HEK293 (cell line): Measurements from ENCODE around the gene CREBL2.
A peak's percentile ranks its signal among the peaks of the same experiment; 100 is the strongest.

ENCODE experiments used
- CTCF ChIA-PET: fragments of 350-600 bp; formaldehyde crosslinking; extraction: SDS; loops from one replicate; lab custom pipeline; 2021; ENCODE audit warnings: antibody characterized with exemption; lab: Yijun Ruan, JAX
- POLR2A ChIA-PET: fragments of 300-600 bp; formaldehyde crosslinking; extraction: SDS; loops from one replicate; lab custom pipeline; 2020; ENCODE audit warnings: antibody characterized with exemption, inconsistent platforms; lab: Yijun Ruan, JAX
- H3K27ac ChIP-seq: fragments of 200-500 bp; sonication (Bioruptor generic); 2 replicates; pipeline ENCODE4 v1.5.1; 2014; ENCODE audit warnings: low read depth, low read length, control low read depth, inconsistent platforms; ENCODE audit errors: extremely low read depth
- H3K36me3 ChIP-seq, 2 experiments: fragments of 200-500 bp in 1 of 2; sonication (Bioruptor generic) in 1 of 2; 1 replicate in 1 of 2; 2 replicates in 1 of 2; pipeline ENCODE4 v1.5.1; 2014 to 2017; ENCODE audit warnings: inconsistent platforms in 2 of 2, low read length in 2 of 2; ENCODE audit not compliant: control insufficient read depth in 2 of 2, insufficient read depth in 1 of 2
- H3K4me1 ChIP-seq: fragments of 200-500 bp; sonication (Bioruptor generic); 2 replicates; pipeline ENCODE4 v1.5.1; 2014; ENCODE audit warnings: mild to moderate bottlenecking, low read length, inconsistent platforms; ENCODE audit not compliant: control insufficient read depth, insufficient read depth
- H3K4me3 ChIP-seq: 2 replicates; pipeline ENCODE4 v1.5.1; 2011; ENCODE audit warnings: low read depth, mild to moderate bottlenecking, control low read depth, low read length, moderate library complexity
- H3K9me3 ChIP-seq: fragments of 200-500 bp; sonication (Bioruptor generic); 2 replicates; pipeline ENCODE4 v1.5.1; 2014; ENCODE audit warnings: low read depth, low read length, inconsistent platforms; ENCODE audit not compliant: control insufficient read depth, insufficient read depth
- GFI1B ChIP-seq: fragments of 450-650 bp; formaldehyde crosslinking; IDR thresholded peaks from 2 replicates; pipeline ENCODE4 v1.5.1; 2016; ENCODE audit warnings: missing biosample characterization, missing genetic modification characterization
- GLIS1 ChIP-seq: fragments of 450-650 bp; formaldehyde crosslinking; IDR thresholded peaks from 2 replicates; pipeline ENCODE4 v1.5.1; 2016; ENCODE audit warnings: missing biosample characterization, missing genetic modification characterization
- SETDB1 ChIP-seq: IDR thresholded peaks from one replicate; pipeline ENCODE4 v1.6.1; 2017; ENCODE audit warnings: mild to moderate bottlenecking, low read length, moderate library complexity, mixed read lengths; ENCODE audit not compliant: insufficient read length
- SP7 ChIP-seq: fragments of 450-650 bp; formaldehyde crosslinking; IDR thresholded peaks from 2 replicates; pipeline ENCODE4 v1.5.1; 2016; ENCODE audit warnings: missing biosample characterization, missing genetic modification characterization
- WT1 ChIP-seq: fragments of 450-650 bp; formaldehyde crosslinking; IDR thresholded peaks from 2 replicates; pipeline ENCODE4 v1.5.1; 2016; ENCODE audit warnings: missing biosample characterization, missing genetic modification characterization
- YY1 ChIP-seq: fragments of 450-650 bp; formaldehyde crosslinking; IDR thresholded peaks from 2 replicates; pipeline ENCODE4 v1.5.1; 2018; ENCODE audit warnings: missing biosample characterization, missing genetic modification characterization
- ZFP3 ChIP-seq: fragments of 450-650 bp; formaldehyde crosslinking; IDR thresholded peaks from 2 replicates; pipeline ENCODE4 v1.5.1; 2016; ENCODE audit warnings: low read depth, missing biosample characterization, missing genetic modification characterization
- ZNF133 ChIP-seq: fragments of 450-650 bp; formaldehyde crosslinking; IDR thresholded peaks from 2 replicates; pipeline ENCODE4 v1.5.1; 2016; ENCODE audit warnings: missing biosample characterization, missing genetic modification characterization
- ZNF146 ChIP-seq: fragments of 450-650 bp; formaldehyde crosslinking; IDR thresholded peaks from 2 replicates; pipeline ENCODE4 v1.5.1; 2016; ENCODE audit warnings: missing biosample characterization, missing genetic modification characterization
- ZNF24 ChIP-seq: fragments of 450-650 bp; formaldehyde crosslinking; IDR thresholded peaks from 2 replicates; pipeline ENCODE4 v1.5.1; 2016; ENCODE audit warnings: missing biosample characterization, missing genetic modification characterization
- ZNF529 ChIP-seq: fragments of 450-650 bp; formaldehyde crosslinking; IDR thresholded peaks from 2 replicates; pipeline ENCODE4 v1.5.1; 2017; ENCODE audit warnings: missing genetic modification characterization, missing biosample characterization; ENCODE audit not compliant: insufficient replicate concordance
- ZNF830 ChIP-seq: fragments of 450-650 bp; IDR thresholded peaks from 2 replicates; pipeline ENCODE4 v1.5.0; 2018; ENCODE audit warnings: missing biosample characterization, missing genetic modification characterization, low read depth, mild to moderate bottlenecking, moderate library complexity
- TF ChIP-seq, protein P1 (sequence below): fragments of 450-650 bp; formaldehyde crosslinking; IDR thresholded peaks from 2 replicates; pipeline ENCODE4 v1.5.1; 2016; ENCODE audit warnings: missing biosample characterization, missing genetic modification characterization
- TF ChIP-seq, protein P2 (sequence below): fragments of 450-650 bp; formaldehyde crosslinking; IDR thresholded peaks from 2 replicates; pipeline ENCODE4 v1.5.1; 2016; ENCODE audit warnings: missing biosample characterization, missing genetic modification characterization
- TF ChIP-seq, protein P3 (sequence below): fragments of 450-650 bp; formaldehyde crosslinking; IDR thresholded peaks from 2 replicates; pipeline ENCODE4 v1.5.1; 2016; ENCODE audit warnings: missing biosample characterization, missing genetic modification characterization
- TF ChIP-seq, protein P4 (sequence below): fragments of 450-650 bp; formaldehyde crosslinking; IDR thresholded peaks from 2 replicates; pipeline ENCODE4 v1.5.1; 2017; ENCODE audit warnings: missing biosample characterization, missing genetic modification characterization

CREBL2 gene

DNA sequence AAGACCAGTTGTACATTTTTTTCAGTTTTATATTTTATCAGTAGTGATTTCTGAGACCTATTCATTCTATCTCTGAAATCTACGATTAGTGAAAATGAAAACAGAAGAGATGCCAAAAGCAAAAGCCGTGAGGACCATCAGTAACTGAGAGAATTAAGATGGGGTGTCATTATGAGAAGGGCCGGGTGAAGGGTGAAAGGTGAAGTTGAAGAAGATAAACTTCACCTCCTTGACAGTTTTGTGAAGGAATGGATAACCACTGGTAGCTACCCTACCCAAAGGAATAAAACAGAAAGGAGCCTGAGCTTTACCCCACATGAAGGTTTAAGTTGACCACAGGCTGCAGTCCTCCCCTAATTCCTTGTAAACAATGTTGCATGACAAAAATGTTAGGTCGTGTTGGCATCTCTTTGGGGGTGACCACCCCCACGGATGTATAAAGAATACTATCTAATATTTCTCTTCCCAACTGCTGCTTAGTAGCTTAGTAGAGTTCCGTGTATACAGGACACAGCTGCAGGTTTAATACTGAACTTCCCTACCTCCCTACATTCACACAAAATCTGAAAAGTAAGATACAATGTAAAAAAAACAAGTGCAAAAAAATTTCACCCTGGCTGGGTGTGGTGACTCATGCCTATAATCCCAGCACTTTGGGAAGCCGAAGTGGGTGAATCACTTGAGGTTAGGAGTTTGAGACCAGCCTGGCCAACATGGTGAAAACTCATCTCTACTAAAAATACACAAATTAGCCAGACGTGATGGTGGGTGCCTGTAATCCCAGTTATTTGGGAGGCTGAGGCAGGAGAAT, 60.4 kb downstream of the CREBL2 start:
- CTCF ChIA-PET: interaction anchor here (0.7 kb wide), 1 partner anchor 80 kb away, joined by 4 read pairs; no protein-coding TSS in a partner anchor
- H3K27ac ChIP-seq: no peak overlapping the region
- POLR2A ChIA-PET: no interaction called here
- H3K36me3 ChIP-seq: no peaks in the 10 kb centered on the region
- TF ChIP-seq ZNF24 (0 out of 2 replicates have a peak, but pooled peaks have one; percentile 24), GLIS1 (peak; percentile 75), SP7 (tag by site-specific recombination) (peak; percentile 49; the same call in 1 of the 2 replicates), GFI1B (tag by site-specific recombination) (no peak)
- TF ChIP-seq, protein P1, sequence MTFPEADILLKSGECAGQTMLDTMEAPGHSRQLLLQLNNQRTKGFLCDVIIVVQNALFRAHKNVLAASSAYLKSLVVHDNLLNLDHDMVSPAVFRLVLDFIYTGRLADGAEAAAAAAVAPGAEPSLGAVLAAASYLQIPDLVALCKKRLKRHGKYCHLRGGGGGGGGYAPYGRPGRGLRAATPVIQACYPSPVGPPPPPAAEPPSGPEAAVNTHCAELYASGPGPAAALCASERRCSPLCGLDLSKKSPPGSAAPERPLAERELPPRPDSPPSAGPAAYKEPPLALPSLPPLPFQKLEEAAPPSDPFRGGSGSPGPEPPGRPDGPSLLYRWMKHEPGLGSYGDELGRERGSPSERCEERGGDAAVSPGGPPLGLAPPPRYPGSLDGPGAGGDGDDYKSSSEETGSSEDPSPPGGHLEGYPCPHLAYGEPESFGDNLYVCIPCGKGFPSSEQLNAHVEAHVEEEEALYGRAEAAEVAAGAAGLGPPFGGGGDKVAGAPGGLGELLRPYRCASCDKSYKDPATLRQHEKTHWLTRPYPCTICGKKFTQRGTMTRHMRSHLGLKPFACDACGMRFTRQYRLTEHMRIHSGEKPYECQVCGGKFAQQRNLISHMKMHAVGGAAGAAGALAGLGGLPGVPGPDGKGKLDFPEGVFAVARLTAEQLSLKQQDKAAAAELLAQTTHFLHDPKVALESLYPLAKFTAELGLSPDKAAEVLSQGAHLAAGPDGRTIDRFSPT: peak; percentile 42; the same call in 1 of the 2 replicates
- TF ChIP-seq, protein P2, sequence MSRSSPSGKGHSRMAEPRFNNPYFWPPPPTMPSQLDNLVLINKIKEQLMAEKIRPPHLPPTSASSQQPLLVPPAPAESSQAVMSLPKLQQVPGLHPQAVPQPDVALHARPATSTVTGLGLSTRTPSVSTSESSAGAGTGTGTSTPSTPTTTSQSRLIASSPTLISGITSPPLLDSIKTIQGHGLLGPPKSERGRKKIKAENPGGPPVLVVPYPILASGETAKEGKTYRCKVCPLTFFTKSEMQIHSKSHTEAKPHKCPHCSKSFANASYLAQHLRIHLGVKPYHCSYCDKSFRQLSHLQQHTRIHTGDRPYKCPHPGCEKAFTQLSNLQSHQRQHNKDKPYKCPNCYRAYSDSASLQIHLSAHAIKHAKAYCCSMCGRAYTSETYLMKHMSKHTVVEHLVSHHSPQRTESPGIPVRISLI (tag by site-specific recombination): peak; percentile 67; the same call in 1 of the 2 replicates
- no peak overlapping the region for H3K4me3 ChIP-seq
- no peaks in the 10 kb centered on the region for H3K9me3 ChIP-seq
- H3K4me1 ChIP-seq: no peaks in the 10 kb centered on the region

DNA sequence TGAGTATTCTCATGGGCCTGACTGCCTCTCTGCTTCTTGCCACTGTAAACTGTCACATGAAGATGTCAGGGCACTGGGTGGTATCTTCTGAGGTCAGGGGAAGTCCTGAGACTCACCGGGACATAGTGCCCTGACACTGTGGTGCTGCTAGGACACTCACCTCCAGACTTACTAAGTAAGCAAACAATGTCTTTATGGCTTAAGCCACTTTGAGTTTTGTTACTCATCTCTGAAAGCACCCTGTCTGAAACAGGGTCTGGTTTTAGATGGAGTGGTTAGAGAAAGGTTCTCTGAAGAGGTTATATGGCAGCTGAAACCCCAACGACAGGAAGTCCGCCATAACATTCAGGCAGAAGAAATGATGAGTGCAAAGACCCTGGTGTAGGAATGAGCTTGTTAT, 61.6 kb downstream of the CREBL2 start:
- Histone ChIP-seq H3K4me1 (no peaks in the 10 kb centered on the region), H3K36me3 (no peaks in the 10 kb centered on the region), H3K4me3 (no peak overlapping the region), H3K9me3 (no peaks in the 10 kb centered on the region), H3K27ac (no peak overlapping the region)
- ChIA-PET CTCF (interaction anchor here (0.5 to 0.9 kb wide), 2 partner anchors 17 to 19 kb away, joined by 3 to 4 read pairs; no protein-coding TSS in a partner anchor), POLR2A (no interaction called here)
- TF ChIP-seq ZNF146 (tag by site-specific recombination): no peak
- no peak for TF ChIP-seq YY1 (tag by site-specific recombination)
- TF ChIP-seq ZNF830 (tag by site-specific recombination): no peak
- TF ChIP-seq WT1 (tag by site-specific recombination): no peak
- no peak for TF ChIP-seq SETDB1
- TF ChIP-seq ZNF529: no peak
- TF ChIP-seq, protein P3, sequence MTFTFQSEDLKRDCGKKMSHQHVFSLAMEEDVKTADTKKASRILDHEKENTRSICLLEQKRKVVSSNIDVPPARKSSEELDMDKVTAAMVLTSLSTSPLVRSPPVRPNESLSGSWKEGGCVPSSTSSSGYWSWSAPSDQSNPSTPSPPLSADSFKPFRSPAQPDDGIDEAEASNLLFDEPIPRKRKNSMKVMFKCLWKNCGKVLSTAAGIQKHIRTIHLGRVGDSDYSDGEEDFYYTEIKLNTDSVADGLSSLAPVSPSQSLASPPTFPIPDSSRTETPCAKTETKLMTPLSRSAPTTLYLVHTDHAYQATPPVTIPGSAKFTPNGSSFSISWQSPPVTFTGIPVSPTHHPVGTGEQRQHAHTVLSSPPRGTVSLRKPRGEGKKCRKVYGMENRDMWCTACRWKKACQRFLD (tag by site-specific recombination): no peak
- TF ChIP-seq ZFP3: no peak
- TF ChIP-seq ZNF133 (tag by site-specific recombination): no peak
- TF ChIP-seq, protein P4, sequence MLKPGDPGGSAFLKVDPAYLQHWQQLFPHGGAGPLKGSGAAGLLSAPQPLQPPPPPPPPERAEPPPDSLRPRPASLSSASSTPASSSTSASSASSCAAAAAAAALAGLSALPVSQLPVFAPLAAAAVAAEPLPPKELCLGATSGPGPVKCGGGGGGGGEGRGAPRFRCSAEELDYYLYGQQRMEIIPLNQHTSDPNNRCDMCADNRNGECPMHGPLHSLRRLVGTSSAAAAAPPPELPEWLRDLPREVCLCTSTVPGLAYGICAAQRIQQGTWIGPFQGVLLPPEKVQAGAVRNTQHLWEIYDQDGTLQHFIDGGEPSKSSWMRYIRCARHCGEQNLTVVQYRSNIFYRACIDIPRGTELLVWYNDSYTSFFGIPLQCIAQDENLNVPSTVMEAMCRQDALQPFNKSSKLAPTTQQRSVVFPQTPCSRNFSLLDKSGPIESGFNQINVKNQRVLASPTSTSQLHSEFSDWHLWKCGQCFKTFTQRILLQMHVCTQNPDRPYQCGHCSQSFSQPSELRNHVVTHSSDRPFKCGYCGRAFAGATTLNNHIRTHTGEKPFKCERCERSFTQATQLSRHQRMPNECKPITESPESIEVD (tag by site-specific recombination): no peak
